Stimulated activated CD8-positive, alpha-beta memory T cell treated with anti-CD3 and anti-CD28 coated beads, Interleukin-15, amount 100 ng/mL, for 4 hours (primary cell): ENCODE results near the gene HEXD.
"Not testable (repeated sequence)": the region's sequence is repeated elsewhere in the genome, so short reads cannot be mapped to it uniquely, and the experiment has no call there.

Experiments
- DNase-seq, 2 donors: peaks; one replicate each; pipeline ENCODE4 v3.0.0-alpha.2; 2020; ENCODE audit warnings: low read depth in 2 of 2

Gene HEXD

GRCh38 chr17:82418001-82418986 lies at the start of gene HEXD, which contains the start of gene OGFOD3:
TSS of gene HEXD (plus strand) at chr17:82418347. CDS start at chr17:82419800, 1,453 bp downstream.
TSS of gene OGFOD3 (minus strand) at chr17:82418586. CDS start at chr17:82418485, 101 bp downstream.
- peak; percentile 60 to 74 for DNase-seq

- DNase-seq: no peak
These were observed 48.9 kb upstream of the HEXD start for GRCh38 chr17:82369211-82369610.

- no peak for DNase-seq
These were observed 47.4 kb upstream of the HEXD start for GRCh38 chr17:82370471-82371332.

- DNase-seq: no peak
These were observed 46.6 kb upstream of the HEXD start, which contains the start of gene UTS2R for GRCh38 chr17:82371333-82372248. TSS of gene UTS2R (plus strand) at chr17:82371765. CDS start at chr17:82374325, 2,560 bp downstream.

- no peak for DNase-seq
These were observed 45.7 kb upstream of the HEXD start for GRCh38 chr17:82372249-82373071.

GRCh38 chr17:82373072-82373452 lies 45.1 kb upstream of the HEXD start:
- not testable (repeated sequence) for DNase-seq

- DNase-seq: no peak
These were observed 44.2 kb upstream of the HEXD start for GRCh38 chr17:82373731-82374625.

GRCh38 chr17:82374626-82375331 lies 43.4 kb upstream of the HEXD start:
- DNase-seq: no peak

- DNase-seq: no peak
These were observed 42.6 kb upstream of the HEXD start for GRCh38 chr17:82375359-82376041.

- no peak for DNase-seq
These were observed 42.0 kb upstream of the HEXD start for GRCh38 chr17:82376042-82376730.

- not testable (repeated sequence) for DNase-seq
These were observed 40.9 kb upstream of the HEXD start for GRCh38 chr17:82377294-82377693.

GRCh38 chr17:82377924-82378740 lies 40.0 kb upstream of the HEXD start:
- DNase-seq: no peak

- DNase-seq: no peak
These were observed 39.5 kb upstream of the HEXD start for GRCh38 chr17:82378741-82379021.

- DNase-seq: no peak
These were observed 37.1 kb upstream of the HEXD start for GRCh38 chr17:82380860-82381702.

GRCh38 chr17:82381703-82382009 lies 36.5 kb upstream of the HEXD start:
- DNase-seq: not testable (repeated sequence)
